GM12892 (cell line): ENCODE data around the gene PLEKHA6.

ENCODE experiments used
- DNase-seq: peaks from one replicate; pipeline ENCODE4 v3.0.0; 2011; ENCODE audit not compliant: insufficient read length
- FAIRE-seq: peaks from 2 replicates; lab custom pipeline; 2011; peaks lifted over from hg19 to GRCh38; lab: Jason Lieb, UNC
- POLR2A ChIP-seq: IDR thresholded peaks from 2 replicates; pipeline ENCODE4 v1.6.1; 2011; ENCODE audit warnings: low read depth, low read length, control low read depth
- POLR2AphosphoS5 ChIP-seq: IDR thresholded peaks from 2 replicates; pipeline ENCODE4 v1.6.1; 2011; ENCODE audit warnings: low read depth, low read length, control low read depth
- TAF1 ChIP-seq: IDR thresholded peaks from 2 replicates; pipeline ENCODE4 v1.6.1; 2011; ENCODE audit warnings: low read depth, mild to moderate bottlenecking, control low read depth, low read length, borderline replicate concordance

The PLEKHA6 gene

GRCh38 chr1:204192589-204193352 is 167.0 kb downstream of the PLEKHA6 start:
- TF ChIP-seq POLR2A, result no peak
- TF ChIP-seq TAF1, result no peak
- TF ChIP-seq POLR2AphosphoS5, result no peak
- no peak for DNase-seq
- FAIRE-seq, result no peak

GRCh38 chr1:204192046-204192445 is 167.7 kb downstream of the PLEKHA6 start:
- no peak for TF ChIP-seq POLR2A
- no peak for TF ChIP-seq POLR2AphosphoS5
- TF ChIP-seq TAF1, result no peak
- no peak for DNase-seq
- no peak for FAIRE-seq

- no peak for DNase-seq
- TF ChIP-seq POLR2AphosphoS5 (no peak), TAF1 (no peak), POLR2A (no peak)
- no peak for FAIRE-seq
These were observed 168.3 kb downstream of the PLEKHA6 start for GRCh38 chr1:204191456-204191855.

GRCh38 chr1:204190212-204191211 is 169.2 kb downstream of the PLEKHA6 start:
- DNase-seq (no peak), FAIRE-seq (no peak)
- TF ChIP-seq POLR2A (no peak), POLR2AphosphoS5 (no peak), TAF1 (no peak)

GRCh38 chr1:204188959-204189639 is 170.6 kb downstream of the PLEKHA6 start:
- no peak for TF ChIP-seq POLR2A
- FAIRE-seq, result no peak
- no peak for DNase-seq

GRCh38 chr1:204186597-204186996 is 173.1 kb downstream of the PLEKHA6 start:
- TF ChIP-seq POLR2A (no peak), POLR2AphosphoS5 (no peak), TAF1 (no peak)
- DNase-seq, result no peak
- FAIRE-seq, result no peak

- FAIRE-seq (no peak), DNase-seq (no peak)
- no peak for TF ChIP-seq POLR2AphosphoS5
- no peak for TF ChIP-seq POLR2A
- no peak for TF ChIP-seq TAF1
These were observed 178.6 kb downstream of the PLEKHA6 start for GRCh38 chr1:204181116-204181515.

- DNase-seq (no peak), FAIRE-seq (no peak)
- TF ChIP-seq POLR2A, result no peak
- TF ChIP-seq POLR2AphosphoS5, result no peak
- TF ChIP-seq TAF1, result no peak
These were observed 179.6 kb downstream of the PLEKHA6 start for GRCh38 chr1:204180133-204180532.

GRCh38 chr1:204178487-204179281 is 181.0 kb downstream of the PLEKHA6 start:
- FAIRE-seq, result no peak
- TF ChIP-seq POLR2AphosphoS5 (no peak), TAF1 (no peak), POLR2A (no peak)
- no peak for DNase-seq

- FAIRE-seq, result no peak
- DNase-seq, result no peak
- no peak for TF ChIP-seq POLR2A
- no peak for TF ChIP-seq TAF1
- TF ChIP-seq POLR2AphosphoS5, result no peak
These were observed 182.6 kb downstream of the PLEKHA6 start for GRCh38 chr1:204177133-204177532.
